Smooth muscle cell (in vitro differentiated cells): ENCODE measurements around the gene OR14J1. TPM values are rescaled to one million over a fixed set of nuclear protein-coding genes. Genes with fewer than 3 reads are reported as not detected.

Experiments
- DNase-seq: peaks from one replicate; lab custom pipeline; 2025; ENCODE audit not compliant: unreplicated experiment; lab: John Stamatoyannopoulos, UW
- H2AFZ ChIP-seq: fragments of 200-600 bp; sonication (generic); 2 replicates; pipeline ENCODE4 v1.6.0; 2016; ENCODE audit warnings: antibody characterized with exemption, low read depth, mild to moderate bottlenecking
- H3F3A ChIP-seq: fragments of 200-600 bp; sonication (generic); 2 replicates; pipeline ENCODE4 v1.6.0; 2017; ENCODE audit warnings: antibody characterized with exemption, low read depth
- H3K27ac ChIP-seq: fragments of 200-600 bp; sonication (generic); 2 replicates; pipeline ENCODE4 v1.5.1; 2016; ENCODE audit warnings: low read depth, mild to moderate bottlenecking
- H3K27me3 ChIP-seq: fragments of 200-600 bp; sonication (generic); 2 replicates; pipeline ENCODE4 v1.6.1; 2016; ENCODE audit warnings: low read depth, mild to moderate bottlenecking
- H3K36me3 ChIP-seq: fragments of 200-600 bp; sonication (generic); 2 replicates; pipeline ENCODE4 v1.5.1; 2016; ENCODE audit warnings: low read depth
- H3K4me1 ChIP-seq: fragments of 200-600 bp; sonication (generic); 2 replicates; pipeline ENCODE4 v1.5.1; 2016; ENCODE audit warnings: low read depth
- H3K4me2 ChIP-seq: fragments of 200-600 bp; sonication (generic); 2 replicates; pipeline ENCODE4 v1.6.0; 2016; ENCODE audit warnings: mild to moderate bottlenecking
- H3K4me3 ChIP-seq: fragments of 200-600 bp; sonication (generic); 2 replicates; pipeline ENCODE4 v1.5.1; 2016; ENCODE audit warnings: mild to moderate bottlenecking
- H3K79me2 ChIP-seq: fragments of 200-600 bp; sonication (generic); 2 replicates; pipeline ENCODE4 v1.6.0; 2016; ENCODE audit warnings: low read depth, mild to moderate bottlenecking
- H3K9ac ChIP-seq: fragments of 200-600 bp; sonication (generic); 2 replicates; pipeline ENCODE4 v1.6.0; 2016; ENCODE audit warnings: low read depth
- H3K9me3 ChIP-seq: fragments of 200-600 bp; sonication (generic); replicated peaks from 2 replicates; pipeline ENCODE4 v1.5.1; 2016; ENCODE audit warnings: low read depth
- H4K20me1 ChIP-seq: fragments of 200-600 bp; sonication (generic); 2 replicates; pipeline ENCODE4 v1.6.0; 2016; ENCODE audit warnings: low read depth
- WGBS: methylation state at CpG from one replicate; pipeline ENCODE4 v1.1.7; 2016; ENCODE audit warnings: low lambda C conversion rate; 5-methylcytosine and 5-hydroxymethylcytosine counted together
- polyA plus RNA-seq: library from polyadenylated mRNA; unstranded; fragments of >200 nt; fragmentation: Nextera tagmentation; extraction: Ambion mirVana; gene quantifications from 2 replicates; pipeline ENCODE4 v1.2.1, GENCODE V29; 2016
- total RNA-seq: library from RNA; depleted of rRNA; stranded (reverse); fragments of >200 nt; gene quantifications from 2 replicates; pipeline ENCODE4 v1.2.3, GENCODE V29; 2014
- TF ChIP-seq, protein P1 (sequence below): fragments of 200-600 bp; sonication (generic); IDR thresholded peaks from 2 replicates; pipeline ENCODE4 v1.5.1; 2017; ENCODE audit warnings: borderline replicate concordance, mild to moderate bottlenecking, antibody characterized with exemption; ENCODE audit not compliant: insufficient read depth, poor library complexity, severe bottlenecking

Gene OR14J1, protein sequence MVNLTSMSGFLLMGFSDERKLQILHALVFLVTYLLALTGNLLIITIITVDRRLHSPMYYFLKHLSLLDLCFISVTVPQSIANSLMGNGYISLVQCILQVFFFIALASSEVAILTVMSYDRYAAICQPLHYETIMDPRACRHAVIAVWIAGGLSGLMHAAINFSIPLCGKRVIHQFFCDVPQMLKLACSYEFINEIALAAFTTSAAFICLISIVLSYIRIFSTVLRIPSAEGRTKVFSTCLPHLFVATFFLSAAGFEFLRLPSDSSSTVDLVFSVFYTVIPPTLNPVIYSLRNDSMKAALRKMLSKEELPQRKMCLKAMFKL
- total RNA-seq, result not detected in 2 replicates
- polyA plus RNA-seq, result not detected in 2 replicates

DNA sequence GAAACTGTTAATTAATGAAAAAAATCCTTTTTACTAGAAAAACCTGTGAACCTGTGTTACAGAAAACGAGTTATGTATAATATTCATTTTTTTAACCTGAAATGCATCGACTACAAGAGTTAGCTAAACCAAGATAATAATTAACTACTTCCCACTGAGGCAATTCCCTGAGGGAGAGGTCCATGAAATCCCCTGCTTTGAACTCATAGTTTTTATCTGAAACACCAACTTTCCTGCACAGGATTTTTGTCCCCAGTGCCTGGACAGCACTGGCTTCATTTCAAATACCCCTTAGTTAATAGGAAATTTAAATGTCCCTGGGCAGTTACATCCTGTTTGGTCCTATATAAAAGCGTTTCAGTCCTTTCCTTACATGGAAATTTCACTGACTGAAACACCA lies at the start of gene OR14J1:
OR14J1 (plus strand) TSS at position 386 of the 400 bp plus-strand sequence. CDS start 4,989 bp downstream, outside the sequence.
- Histone ChIP-seq H3K4me2 (no peak within 1 kb of the TSS), H3K4me3 (no peak within 1 kb of the TSS), H3F3A (no peaks in the 10 kb centered on the region), H3K79me2 (no peaks in the 10 kb centered on the region), H3K36me3 (no peaks in the 10 kb centered on the region), H3K27me3 (no peaks in the 10 kb centered on the region), H2AFZ (no peak within 1 kb of the TSS), H3K9ac (no peak within 1 kb of the TSS), H3K9me3 (no peaks in the 10 kb centered on the region), H3K4me1 (no peaks in the 10 kb centered on the region), H3K27ac (no peak within 1 kb of the TSS), H4K20me1 (no peaks in the 10 kb centered on the region)
- DNase-seq, result no peak
- TF ChIP-seq, protein P1, sequence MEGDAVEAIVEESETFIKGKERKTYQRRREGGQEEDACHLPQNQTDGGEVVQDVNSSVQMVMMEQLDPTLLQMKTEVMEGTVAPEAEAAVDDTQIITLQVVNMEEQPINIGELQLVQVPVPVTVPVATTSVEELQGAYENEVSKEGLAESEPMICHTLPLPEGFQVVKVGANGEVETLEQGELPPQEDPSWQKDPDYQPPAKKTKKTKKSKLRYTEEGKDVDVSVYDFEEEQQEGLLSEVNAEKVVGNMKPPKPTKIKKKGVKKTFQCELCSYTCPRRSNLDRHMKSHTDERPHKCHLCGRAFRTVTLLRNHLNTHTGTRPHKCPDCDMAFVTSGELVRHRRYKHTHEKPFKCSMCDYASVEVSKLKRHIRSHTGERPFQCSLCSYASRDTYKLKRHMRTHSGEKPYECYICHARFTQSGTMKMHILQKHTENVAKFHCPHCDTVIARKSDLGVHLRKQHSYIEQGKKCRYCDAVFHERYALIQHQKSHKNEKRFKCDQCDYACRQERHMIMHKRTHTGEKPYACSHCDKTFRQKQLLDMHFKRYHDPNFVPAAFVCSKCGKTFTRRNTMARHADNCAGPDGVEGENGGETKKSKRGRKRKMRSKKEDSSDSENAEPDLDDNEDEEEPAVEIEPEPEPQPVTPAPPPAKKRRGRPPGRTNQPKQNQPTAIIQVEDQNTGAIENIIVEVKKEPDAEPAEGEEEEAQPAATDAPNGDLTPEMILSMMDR, result no peak
- 85% methylated on average over 3 of the region's 3 CpGs for WGBS

DNA sequence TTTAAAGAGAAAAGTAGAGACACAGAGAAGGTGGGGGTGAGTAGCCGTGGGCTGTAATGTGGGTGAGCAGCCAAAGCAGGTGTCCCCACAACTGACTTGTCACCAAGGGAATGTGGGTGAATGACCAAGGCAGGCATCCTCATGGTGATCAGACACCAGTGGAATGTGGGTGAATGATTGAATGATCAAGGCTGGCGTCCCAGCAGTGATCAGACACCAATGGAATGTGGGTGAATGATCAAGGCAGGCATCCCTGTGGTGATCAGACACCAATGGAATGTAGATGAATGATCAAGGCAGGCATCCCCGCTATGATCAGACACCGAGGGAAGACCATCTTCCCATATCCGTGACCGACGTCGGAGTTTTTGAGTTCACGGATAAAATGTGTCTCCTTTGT lies 49.8 kb upstream of the OR14J1 start:
- no peak overlapping the region for H3K9ac ChIP-seq
- H3K27ac ChIP-seq, result no peak overlapping the region
- 92% methylated on average over 9 of the region's 9 CpGs for whole genome bisulfite sequencing
- H3K27me3 ChIP-seq, result no peaks in the 10 kb centered on the region
- no peaks in the 10 kb centered on the region for H4K20me1 ChIP-seq
- no peak overlapping the region for H3K4me2 ChIP-seq
- no peak overlapping the region for H2AFZ ChIP-seq
- no peaks in the 10 kb centered on the region for H3K79me2 ChIP-seq
- H3K9me3 ChIP-seq, result no peaks in the 10 kb centered on the region
- DNase-seq, result no peak
- H3K4me3 ChIP-seq, result no peak overlapping the region
- no peaks in the 10 kb centered on the region for H3K4me1 ChIP-seq
- H3K36me3 ChIP-seq, result no peaks in the 10 kb centered on the region
- TF ChIP-seq, protein P1, result no peak
- H3F3A ChIP-seq, result no peaks in the 10 kb centered on the region

DNA sequence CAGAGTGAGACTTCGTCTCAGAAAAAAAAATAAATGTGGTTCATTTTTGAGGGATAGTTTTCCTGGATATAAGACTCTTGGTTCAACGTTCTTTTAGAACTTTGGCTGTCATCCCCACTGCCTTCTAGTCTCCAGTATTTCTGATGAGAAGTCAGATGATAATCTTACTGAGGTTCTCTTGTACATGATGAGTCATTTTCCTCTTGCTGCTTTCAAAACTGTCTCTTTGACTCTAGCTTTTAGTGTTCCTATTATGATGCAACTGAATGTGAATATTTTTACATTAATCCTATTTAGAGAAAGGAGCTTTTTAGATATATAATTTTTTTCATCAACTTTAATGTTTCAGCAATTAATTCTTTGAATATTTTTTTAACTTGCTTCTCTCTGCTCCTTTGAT lies 46.0 kb upstream of the OR14J1 start:
- WGBS, result 100% methylated on average over 2 of the region's 2 CpGs
- no peak overlapping the region for H3K4me3 ChIP-seq
- H3K27ac ChIP-seq, result no peak overlapping the region

More for the DNA sequence above, 46.0 kb upstream of the OR14J1 start:
- Histone ChIP-seq H3K4me1 (no peaks in the 10 kb centered on the region), H3K9me3 (no peaks in the 10 kb centered on the region), H3K9ac (no peak overlapping the region), H3K27me3 (no peaks in the 10 kb centered on the region), H4K20me1 (no peaks in the 10 kb centered on the region), H3K79me2 (no peaks in the 10 kb centered on the region), H3K36me3 (no peaks in the 10 kb centered on the region), H3K4me2 (no peak overlapping the region), H3F3A (no peaks in the 10 kb centered on the region), H2AFZ (no peak overlapping the region)
- TF ChIP-seq, protein P1, result no peak
- DNase-seq, result no peak
